Tibial nerve (tissue), 4 donors: ENCODE measurements around the gene SLC4A1AP.
"Not testable (repeated sequence)": the region's sequence is repeated elsewhere in the genome, so short reads cannot be mapped to it uniquely, and the experiment has no call there.

Experiments
- CTCF ChIP-seq, 5 experiments: fragments of 200-600 bp in 3 of 5; fragments of 450-650 bp in 2 of 5; sonication (generic) in 3 of 5; IDR thresholded peaks; one replicate each; pipeline ENCODE4 v1.5.1; 2016 to 2019; ENCODE audit warnings: antibody characterized with exemption in 5 of 5, mild to moderate bottlenecking in 3 of 5, moderate library complexity in 2 of 5
- EP300 ChIP-seq, 2 donors: sonication (generic); formaldehyde crosslinking; IDR thresholded peaks; one replicate each; pipeline ENCODE4 v1.6.1; 2017; ENCODE audit warnings: antibody characterized with exemption in 2 of 2, mild to moderate bottlenecking in 1 of 2

GRCh38 chr2:27685006-27685405, 21.3 kb downstream of the SLC4A1AP start:
- TF ChIP-seq CTCF, EP300 (IDR thresholded peaks at IDR 0.05): not testable (repeated sequence)
